ENCODE data around the gene HARS2.
"Not testable (repeated sequence)": the region's sequence is repeated elsewhere in the genome, so short reads cannot be mapped to it uniquely, and the experiment has no call there.

Gene HARS2

DNA sequence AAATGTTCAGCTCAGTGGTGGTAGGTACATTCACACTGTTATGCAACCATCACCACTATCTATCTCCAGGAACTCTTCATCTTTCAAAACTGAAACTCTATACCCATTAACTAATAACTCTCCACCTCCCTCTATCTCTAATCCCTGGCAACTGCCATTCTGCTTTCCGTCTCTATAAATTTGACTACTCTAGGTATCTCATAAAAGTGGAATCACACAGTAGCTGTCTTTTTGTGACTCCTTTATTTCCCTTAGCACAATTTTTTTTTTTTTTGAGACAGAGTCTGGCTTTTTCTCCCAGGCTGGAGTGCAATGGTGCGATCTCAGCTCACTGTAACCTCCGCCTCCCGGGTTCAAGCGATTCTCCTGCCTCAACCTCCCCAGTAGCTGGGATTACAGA is 30.1 kb downstream of the HARS2 start:
- not testable (repeated sequence) for H3K9me3 ChIP-seq (ENCODE audit: low read length); H3F3A ChIP-seq (ENCODE audit: insufficient read depth, low read length); H3K27ac ChIP-seq (ENCODE audit: low read depth, low read length, poor library complexity, severe bottlenecking); H2AFZ ChIP-seq (ENCODE audit: low read length); H3K9me2 ChIP-seq (ENCODE audit: low read depth, low read length); H3K36me3 ChIP-seq (ENCODE audit: insufficient read depth, low read length); H3K9ac ChIP-seq (ENCODE audit: low read length); H4K20me1 ChIP-seq (ENCODE audit: insufficient read depth, low read length); H3K4me1 ChIP-seq (ENCODE audit: insufficient read depth, low read length, severe bottlenecking); H3K4me3 ChIP-seq (ENCODE audit: low read depth, low read length, poor library complexity, severe bottlenecking); H3K27me3 ChIP-seq (ENCODE audit: insufficient read depth, low read length); H3K79me2 ChIP-seq (ENCODE audit: insufficient read depth, low read length); H3K4me2 ChIP-seq (ENCODE audit: low read length)

DNA sequence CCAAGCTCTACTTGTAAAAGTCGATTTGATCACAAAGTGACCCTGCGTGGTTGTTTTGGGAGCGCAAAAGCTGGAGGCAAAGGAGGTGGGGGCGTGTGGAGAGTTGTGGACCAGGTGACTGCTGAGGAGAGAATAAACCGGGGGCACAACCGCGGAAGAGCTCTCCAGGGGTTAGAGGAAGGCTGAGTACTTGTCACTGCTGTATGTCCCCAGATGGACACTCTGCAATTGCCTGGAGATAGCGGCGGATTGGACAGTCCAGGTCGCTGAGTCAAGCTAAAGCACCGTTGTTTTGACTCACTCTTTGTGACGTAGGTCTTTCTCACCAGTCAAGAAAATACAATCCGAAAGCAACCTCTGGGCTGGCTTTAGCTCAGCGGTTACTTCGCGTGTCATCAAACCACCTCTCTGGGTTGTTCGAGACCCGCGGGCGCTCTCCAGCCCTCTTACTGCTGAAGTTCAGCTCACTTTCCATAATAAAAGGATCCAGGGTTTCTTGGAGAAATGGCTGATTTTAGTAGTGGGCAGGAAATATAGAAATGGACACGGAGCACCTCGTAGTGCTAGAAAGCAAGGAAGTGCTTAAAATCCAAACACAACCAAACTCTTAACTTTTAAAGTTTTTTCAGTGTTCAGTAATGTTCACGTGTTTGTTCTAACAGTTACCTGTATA is 34.7 kb downstream of the HARS2 start:
- H3K4me1 ChIP-seq (ENCODE audit: insufficient read depth, low read length, severe bottlenecking), result no peaks in the 10 kb centered on the region
- no peak overlapping the region for H3K9ac ChIP-seq (ENCODE audit: low read length)
- H3K4me3 ChIP-seq (ENCODE audit: low read depth, low read length, poor library complexity, severe bottlenecking), result no peak overlapping the region
- no peaks in the 10 kb centered on the region for H3K36me3 ChIP-seq (ENCODE audit: insufficient read depth, low read length)
- no peak overlapping the region for H3K27ac ChIP-seq (ENCODE audit: low read depth, low read length, poor library complexity, severe bottlenecking)
- H3K79me2 ChIP-seq (ENCODE audit: insufficient read depth, low read length), result no peaks in the 10 kb centered on the region
- H3K4me2 ChIP-seq (ENCODE audit: low read length), result no peak overlapping the region
- H2AFZ ChIP-seq (ENCODE audit: low read length), result no peak overlapping the region
- no peaks in the 10 kb centered on the region for H3K9me3 ChIP-seq (ENCODE audit: low read length)
- no peaks in the 10 kb centered on the region for H3F3A ChIP-seq (ENCODE audit: insufficient read depth, low read length)
- H4K20me1 ChIP-seq (ENCODE audit: insufficient read depth, low read length), result no peaks in the 10 kb centered on the region
- TF ChIP-seq, protein P1, sequence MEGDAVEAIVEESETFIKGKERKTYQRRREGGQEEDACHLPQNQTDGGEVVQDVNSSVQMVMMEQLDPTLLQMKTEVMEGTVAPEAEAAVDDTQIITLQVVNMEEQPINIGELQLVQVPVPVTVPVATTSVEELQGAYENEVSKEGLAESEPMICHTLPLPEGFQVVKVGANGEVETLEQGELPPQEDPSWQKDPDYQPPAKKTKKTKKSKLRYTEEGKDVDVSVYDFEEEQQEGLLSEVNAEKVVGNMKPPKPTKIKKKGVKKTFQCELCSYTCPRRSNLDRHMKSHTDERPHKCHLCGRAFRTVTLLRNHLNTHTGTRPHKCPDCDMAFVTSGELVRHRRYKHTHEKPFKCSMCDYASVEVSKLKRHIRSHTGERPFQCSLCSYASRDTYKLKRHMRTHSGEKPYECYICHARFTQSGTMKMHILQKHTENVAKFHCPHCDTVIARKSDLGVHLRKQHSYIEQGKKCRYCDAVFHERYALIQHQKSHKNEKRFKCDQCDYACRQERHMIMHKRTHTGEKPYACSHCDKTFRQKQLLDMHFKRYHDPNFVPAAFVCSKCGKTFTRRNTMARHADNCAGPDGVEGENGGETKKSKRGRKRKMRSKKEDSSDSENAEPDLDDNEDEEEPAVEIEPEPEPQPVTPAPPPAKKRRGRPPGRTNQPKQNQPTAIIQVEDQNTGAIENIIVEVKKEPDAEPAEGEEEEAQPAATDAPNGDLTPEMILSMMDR (IDR thresholded peaks at IDR 0.05; ENCODE audit: low read length), result no peak
- no peaks in the 10 kb centered on the region for H3K9me2 ChIP-seq (ENCODE audit: low read depth, low read length)
- H3K27me3 ChIP-seq (ENCODE audit: insufficient read depth, low read length), result no peaks in the 10 kb centered on the region

DNA sequence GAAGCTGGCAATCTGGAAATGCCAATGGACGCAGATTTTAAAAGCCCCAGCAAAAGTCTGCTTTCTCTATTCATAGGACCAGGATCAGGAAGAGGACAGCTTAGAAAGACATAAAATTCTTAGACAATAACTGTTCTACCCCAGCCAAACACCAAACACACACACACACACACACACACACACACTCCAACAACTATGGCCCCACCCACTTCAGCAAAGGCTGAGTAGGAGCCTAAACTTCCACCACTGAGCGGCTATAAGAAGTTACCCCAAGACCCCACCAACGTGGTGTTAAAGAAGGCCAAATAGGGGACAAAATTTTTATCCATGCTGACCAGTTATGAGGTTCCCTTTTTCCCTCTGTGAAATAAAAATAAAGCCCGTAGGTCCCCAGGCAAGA is 41.8 kb downstream of the HARS2 start:
- Histone ChIP-seq H3K9me3 (ENCODE audit: low read length) (peaks cover 2% of the 10 kb centered on the region; the same call in 1 of the 2 replicates), H3K79me2 (ENCODE audit: insufficient read depth, low read length) (no peaks in the 10 kb centered on the region), H3K36me3 (ENCODE audit: insufficient read depth, low read length) (no peaks in the 10 kb centered on the region), H4K20me1 (ENCODE audit: insufficient read depth, low read length) (no peaks in the 10 kb centered on the region), H3K4me2 (ENCODE audit: low read length) (no peak overlapping the region), H3K9me2 (ENCODE audit: low read depth, low read length) (no peaks in the 10 kb centered on the region), H3K9ac (ENCODE audit: low read length) (no peak overlapping the region), H3K27ac (ENCODE audit: low read depth, low read length, poor library complexity, severe bottlenecking) (no peak overlapping the region), H2AFZ (ENCODE audit: low read length) (no peak overlapping the region), H3K4me3 (ENCODE audit: low read depth, low read length, poor library complexity, severe bottlenecking) (no peak overlapping the region), H3F3A (ENCODE audit: insufficient read depth, low read length) (no peaks in the 10 kb centered on the region), H3K4me1 (ENCODE audit: insufficient read depth, low read length, severe bottlenecking) (no peaks in the 10 kb centered on the region), H3K27me3 (ENCODE audit: insufficient read depth, low read length) (no peaks in the 10 kb centered on the region; the same call in 1 of the 2 replicates)
- TF ChIP-seq EZH2 (IDR thresholded peaks at IDR 0.05; ENCODE audit: borderline replicate concordance, low read length), result no peak
- TF ChIP-seq, protein P1 (IDR thresholded peaks at IDR 0.05; ENCODE audit: low read length), result no peak

DNA sequence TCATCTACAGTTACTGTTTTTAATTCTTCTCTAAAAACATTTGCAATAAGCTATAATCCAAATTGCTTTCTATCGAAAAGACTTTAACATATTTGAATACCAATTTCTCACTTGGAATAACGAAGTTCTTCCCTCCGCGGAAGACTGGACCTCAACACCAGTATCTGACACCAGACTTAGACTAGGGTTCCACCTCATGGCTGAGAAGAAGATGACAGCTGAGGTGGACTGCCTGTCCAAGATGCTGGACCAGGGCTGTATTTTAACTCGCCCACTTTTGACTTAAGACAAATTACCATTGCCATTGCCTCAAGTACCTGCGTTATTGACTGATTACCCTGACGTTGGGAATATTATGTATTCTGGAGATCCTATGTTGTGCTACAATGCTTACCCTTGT is 43.1 kb downstream of the HARS2 start:
- H4K20me1 ChIP-seq (ENCODE audit: insufficient read depth, low read length), result no peaks in the 10 kb centered on the region
- no peak overlapping the region for H2AFZ ChIP-seq (ENCODE audit: low read length)
- no peak overlapping the region for H3K4me2 ChIP-seq (ENCODE audit: low read length)
- no peaks in the 10 kb centered on the region for H3K79me2 ChIP-seq (ENCODE audit: insufficient read depth, low read length)
- H3K27ac ChIP-seq (ENCODE audit: low read depth, low read length, poor library complexity, severe bottlenecking), result no peak overlapping the region
- no peaks in the 10 kb centered on the region; the same call in 1 of the 2 replicates for H3K27me3 ChIP-seq (ENCODE audit: insufficient read depth, low read length)
- no peaks in the 10 kb centered on the region for H3F3A ChIP-seq (ENCODE audit: insufficient read depth, low read length)
- no peaks in the 10 kb centered on the region for H3K4me1 ChIP-seq (ENCODE audit: insufficient read depth, low read length, severe bottlenecking)
- H3K9me3 ChIP-seq (ENCODE audit: low read length), result peaks cover 2% of the 10 kb centered on the region; the same call in 1 of the 2 replicates
- no peaks in the 10 kb centered on the region for H3K9me2 ChIP-seq (ENCODE audit: low read depth, low read length)
- H3K9ac ChIP-seq (ENCODE audit: low read length), result no peak overlapping the region
- no peak for TF ChIP-seq EZH2 (IDR thresholded peaks at IDR 0.05; ENCODE audit: borderline replicate concordance, low read length)
- TF ChIP-seq, protein P1 (IDR thresholded peaks at IDR 0.05; ENCODE audit: low read length), result no peak
- no peak overlapping the region for H3K4me3 ChIP-seq (ENCODE audit: low read depth, low read length, poor library complexity, severe bottlenecking)
- H3K36me3 ChIP-seq (ENCODE audit: insufficient read depth, low read length), result no peaks in the 10 kb centered on the region

All from OCI-LY1 (cell line).